Measurements from ENCODE around the gene SLC2A9. TPM values are rescaled to one million over a fixed set of nuclear protein-coding genes. Genes with fewer than 3 reads are reported as not detected.

The SLC2A9 gene
- total RNA-seq, 1 donor from 2014 or later, result 3.4 TPM

GRCh38 chr4:9891740-9892139 is 129.6 kb downstream of the SLC2A9 start:
- peaks cover 12% of the 10 kb centered on the region for H3K27me3 Mint-ChIP-seq (ENCODE audit: insufficient read depth)
- no peaks in the 10 kb centered on the region for H3K36me3 Mint-ChIP-seq (ENCODE audit: low read depth)
- H3K27ac Mint-ChIP-seq, result no peak overlapping the region
- H3K4me3 Mint-ChIP-seq, result no peak overlapping the region
- H3K4me1 Mint-ChIP-seq (ENCODE audit: low read depth), result no peaks in the 10 kb centered on the region
- intact Hi-C loops (cut with micrococcal nuclease), result no loop called here
- H3K9me3 Mint-ChIP-seq, result no peaks in the 10 kb centered on the region
- DNase-seq (ENCODE audit: low spot score), result no peak

GRCh38 chr4:9891056-9891455 is 130.2 kb downstream of the SLC2A9 start:
- H3K36me3 Mint-ChIP-seq (ENCODE audit: low read depth), result no peaks in the 10 kb centered on the region
- intact Hi-C loops (cut with micrococcal nuclease), result no loop called here

GRCh38 chr4:9889306-9889705 is 132.0 kb downstream of the SLC2A9 start:
- Mint-ChIP-seq H3K4me1 (ENCODE audit: low read depth) (no peaks in the 10 kb centered on the region), H3K27me3 (ENCODE audit: insufficient read depth) (peaks cover 4% of the 10 kb centered on the region), H3K4me3 (no peak overlapping the region), H3K36me3 (ENCODE audit: low read depth) (no peaks in the 10 kb centered on the region), H3K9me3 (no peaks in the 10 kb centered on the region), H3K27ac (no peak overlapping the region)
- DNase-seq (ENCODE audit: low spot score), result no peak
- intact Hi-C loops (cut with micrococcal nuclease), result no loop called here

More at GRCh38 chr4:9891056-9891455, 130.2 kb downstream of the SLC2A9 start:
- Mint-ChIP-seq H3K4me1 (ENCODE audit: low read depth) (no peaks in the 10 kb centered on the region), H3K9me3 (no peaks in the 10 kb centered on the region), H3K27ac (no peak overlapping the region), H3K27me3 (ENCODE audit: insufficient read depth) (peaks cover 9% of the 10 kb centered on the region), H3K4me3 (no peak overlapping the region)
- DNase-seq (ENCODE audit: low spot score), result no peak

- Mint-ChIP-seq H3K27me3 (ENCODE audit: insufficient read depth) (peaks cover 6% of the 10 kb centered on the region), H3K36me3 (ENCODE audit: low read depth) (no peaks in the 10 kb centered on the region), H3K4me1 (ENCODE audit: low read depth) (no peaks in the 10 kb centered on the region), H3K27ac (no peak overlapping the region), H3K4me3 (no peak overlapping the region), H3K9me3 (no peaks in the 10 kb centered on the region)
- intact Hi-C loops (cut with micrococcal nuclease), result no loop called here
- no peak for DNase-seq (ENCODE audit: low spot score)
Observed at GRCh38 chr4:9885958-9886357, 135.3 kb downstream of the SLC2A9 start.

GRCh38 chr4:9880406-9881197 is 140.7 kb downstream of the SLC2A9 start:
- no peaks in the 10 kb centered on the region for H3K36me3 Mint-ChIP-seq (ENCODE audit: low read depth)
- H3K9me3 Mint-ChIP-seq, result no peaks in the 10 kb centered on the region
- H3K27ac Mint-ChIP-seq, result no peak overlapping the region
- no peak for DNase-seq (ENCODE audit: low spot score)
- peaks cover 6% of the 10 kb centered on the region for H3K27me3 Mint-ChIP-seq (ENCODE audit: insufficient read depth)
- no peak overlapping the region for H3K4me3 Mint-ChIP-seq
- H3K4me1 Mint-ChIP-seq (ENCODE audit: low read depth), result no peaks in the 10 kb centered on the region
- intact Hi-C loops (cut with micrococcal nuclease), result no loop called here

- no peak overlapping the region for H3K4me3 Mint-ChIP-seq
- H3K4me1 Mint-ChIP-seq (ENCODE audit: low read depth), result no peaks in the 10 kb centered on the region
- intact Hi-C loops (cut with micrococcal nuclease), result no loop called here
- no peaks in the 10 kb centered on the region for H3K9me3 Mint-ChIP-seq
- H3K27ac Mint-ChIP-seq, result no peak overlapping the region
- peaks cover 6% of the 10 kb centered on the region for H3K27me3 Mint-ChIP-seq (ENCODE audit: insufficient read depth)
- DNase-seq (ENCODE audit: low spot score), result no peak
- H3K36me3 Mint-ChIP-seq (ENCODE audit: low read depth), result no peaks in the 10 kb centered on the region
Observed at GRCh38 chr4:9877123-9877522, 144.2 kb downstream of the SLC2A9 start.

GRCh38 chr4:9875516-9875915 is 145.8 kb downstream of the SLC2A9 start:
- Mint-ChIP-seq H3K27ac (no peak overlapping the region), H3K4me1 (ENCODE audit: low read depth) (no peaks in the 10 kb centered on the region), H3K4me3 (no peak overlapping the region), H3K27me3 (ENCODE audit: insufficient read depth) (peaks cover 6% of the 10 kb centered on the region), H3K36me3 (ENCODE audit: low read depth) (no peaks in the 10 kb centered on the region), H3K9me3 (no peaks in the 10 kb centered on the region)
- intact Hi-C loops (cut with micrococcal nuclease), result no loop called here
- DNase-seq (ENCODE audit: low spot score), result no peak

GRCh38 chr4:9874385-9874784 is 146.9 kb downstream of the SLC2A9 start:
- peaks cover 4% of the 10 kb centered on the region for H3K27me3 Mint-ChIP-seq (ENCODE audit: insufficient read depth)
- no peaks in the 10 kb centered on the region for H3K4me1 Mint-ChIP-seq (ENCODE audit: low read depth)
- intact Hi-C loops (cut with micrococcal nuclease), result no loop called here
- no peak overlapping the region for H3K4me3 Mint-ChIP-seq
- DNase-seq (ENCODE audit: low spot score), result no peak
- no peaks in the 10 kb centered on the region for H3K36me3 Mint-ChIP-seq (ENCODE audit: low read depth)
- no peak overlapping the region for H3K27ac Mint-ChIP-seq
- H3K9me3 Mint-ChIP-seq, result no peaks in the 10 kb centered on the region

GRCh38 chr4:9870165-9870790 is 151.0 kb downstream of the SLC2A9 start:
- no peak for DNase-seq (ENCODE audit: low spot score)
- Mint-ChIP-seq H3K4me1 (ENCODE audit: low read depth) (no peaks in the 10 kb centered on the region), H3K27me3 (ENCODE audit: insufficient read depth) (peaks cover 2% of the 10 kb centered on the region), H3K36me3 (ENCODE audit: low read depth) (no peaks in the 10 kb centered on the region), H3K9me3 (no peaks in the 10 kb centered on the region), H3K27ac (no peak overlapping the region), H3K4me3 (no peak overlapping the region)
- intact Hi-C loops (cut with micrococcal nuclease), result no loop called here

GRCh38 chr4:9867751-9868425 is 153.4 kb downstream of the SLC2A9 start:
- intact Hi-C loops (cut with micrococcal nuclease), result no loop called here
- no peaks in the 10 kb centered on the region for H3K4me1 Mint-ChIP-seq (ENCODE audit: low read depth)
- H3K4me3 Mint-ChIP-seq, result no peak overlapping the region
- H3K9me3 Mint-ChIP-seq, result no peaks in the 10 kb centered on the region
- no peak for DNase-seq (ENCODE audit: low spot score)
- H3K27ac Mint-ChIP-seq, result no peak overlapping the region
- no peaks in the 10 kb centered on the region for H3K36me3 Mint-ChIP-seq (ENCODE audit: low read depth)
- no peaks in the 10 kb centered on the region for H3K27me3 Mint-ChIP-seq (ENCODE audit: insufficient read depth)

GRCh38 chr4:9866931-9867330 is 154.4 kb downstream of the SLC2A9 start:
- Mint-ChIP-seq H3K4me1 (ENCODE audit: low read depth) (no peaks in the 10 kb centered on the region), H3K27ac (no peak overlapping the region), H3K9me3 (no peaks in the 10 kb centered on the region), H3K4me3 (no peak overlapping the region), H3K27me3 (ENCODE audit: insufficient read depth) (peaks cover 3% of the 10 kb centered on the region), H3K36me3 (ENCODE audit: low read depth) (no peaks in the 10 kb centered on the region)
- no peak for DNase-seq (ENCODE audit: low spot score)
- intact Hi-C loops (cut with micrococcal nuclease), result no loop called here

- H3K27me3 Mint-ChIP-seq (ENCODE audit: insufficient read depth), result peaks cover 4% of the 10 kb centered on the region
- intact Hi-C loops (cut with micrococcal nuclease), result no loop called here
- no peak for DNase-seq (ENCODE audit: low spot score)
- no peak overlapping the region for H3K4me3 Mint-ChIP-seq
- H3K27ac Mint-ChIP-seq, result no peak overlapping the region
- H3K9me3 Mint-ChIP-seq, result no peaks in the 10 kb centered on the region
- no peaks in the 10 kb centered on the region for H3K36me3 Mint-ChIP-seq (ENCODE audit: low read depth)
- no peaks in the 10 kb centered on the region for H3K4me1 Mint-ChIP-seq (ENCODE audit: low read depth)
Observed at GRCh38 chr4:9861561-9861960, 159.7 kb downstream of the SLC2A9 start.

- DNase-seq (ENCODE audit: low spot score), result no peak
- no peaks in the 10 kb centered on the region for H3K4me1 Mint-ChIP-seq (ENCODE audit: low read depth)
- intact Hi-C loops (cut with micrococcal nuclease), result no loop called here
- no peaks in the 10 kb centered on the region for H3K9me3 Mint-ChIP-seq
- no peak overlapping the region for H3K4me3 Mint-ChIP-seq
- H3K27me3 Mint-ChIP-seq (ENCODE audit: insufficient read depth), result peaks cover 4% of the 10 kb centered on the region
- no peaks in the 10 kb centered on the region for H3K36me3 Mint-ChIP-seq (ENCODE audit: low read depth)
- H3K27ac Mint-ChIP-seq, result no peak overlapping the region
Observed at GRCh38 chr4:9859810-9860209, 161.5 kb downstream of the SLC2A9 start.
